HG03457 (cell line): ENCODE measurements around the gene ACSF3.

Experiments
- ATAC-seq: cut with Tn5 transposase; IDR thresholded peaks from one replicate; pipeline ENCODE4 v1.9.1; 2021; ENCODE audit warnings: moderate number of reproducible peaks; ENCODE audit not compliant: unreplicated experiment

Gene ACSF3

DNA sequence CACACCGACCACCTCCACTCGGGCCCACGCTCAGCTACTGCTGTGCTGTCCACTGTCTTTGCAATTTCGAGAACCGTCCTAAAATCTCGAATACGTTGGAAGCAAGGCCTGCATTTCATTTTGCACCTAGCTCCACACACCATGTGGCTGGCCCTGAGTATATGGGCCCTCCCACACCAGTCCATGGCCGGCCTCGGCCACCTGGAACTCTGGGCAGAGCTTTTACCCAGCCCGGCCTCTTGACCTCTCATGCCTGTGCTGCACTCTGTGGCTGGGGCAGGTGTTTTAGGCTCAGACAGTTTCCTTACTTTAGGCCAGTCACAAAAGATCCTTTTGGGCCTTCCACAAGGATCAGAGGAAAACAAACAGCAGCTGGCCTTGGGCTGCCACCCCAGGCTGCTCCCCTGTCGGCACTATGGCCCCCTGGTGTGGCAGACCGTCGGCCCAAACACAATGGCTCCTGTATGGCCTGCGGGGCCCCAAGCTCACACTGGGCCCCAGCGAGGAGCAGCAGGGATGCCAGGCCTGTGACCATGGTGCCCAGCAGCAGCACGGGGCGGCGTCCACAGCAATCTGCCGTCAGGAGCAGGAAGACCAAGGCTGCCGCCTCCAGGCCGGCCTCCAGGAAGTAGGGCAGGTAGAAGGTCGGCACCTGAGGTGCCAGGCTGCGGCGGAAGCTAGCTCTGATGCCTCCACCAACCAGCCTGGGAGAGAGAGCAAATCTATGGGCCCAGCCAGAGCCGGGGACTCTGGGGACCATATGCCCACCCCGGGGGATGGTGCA, 104.2 kb downstream of the ACSF3 start:
- no peak for ATAC-seq

GRCh38 chr16:89198417-89199240, 105.0 kb downstream of the ACSF3 start:
- no peak for ATAC-seq

- ATAC-seq: no peak
These were observed 105.8 kb downstream of the ACSF3 start for GRCh38 chr16:89199241-89200123.

GRCh38 chr16:89200124-89200849, 106.6 kb downstream of the ACSF3 start, which contains the start of gene SLC22A31:
SLC22A31 (minus strand) TSS chr16:89200537; CDS start chr16:89200501, 36 bp downstream.
- no peak for ATAC-seq

GRCh38 chr16:89200850-89201411, 107.3 kb downstream of the ACSF3 start:
- no peak for ATAC-seq

DNA sequence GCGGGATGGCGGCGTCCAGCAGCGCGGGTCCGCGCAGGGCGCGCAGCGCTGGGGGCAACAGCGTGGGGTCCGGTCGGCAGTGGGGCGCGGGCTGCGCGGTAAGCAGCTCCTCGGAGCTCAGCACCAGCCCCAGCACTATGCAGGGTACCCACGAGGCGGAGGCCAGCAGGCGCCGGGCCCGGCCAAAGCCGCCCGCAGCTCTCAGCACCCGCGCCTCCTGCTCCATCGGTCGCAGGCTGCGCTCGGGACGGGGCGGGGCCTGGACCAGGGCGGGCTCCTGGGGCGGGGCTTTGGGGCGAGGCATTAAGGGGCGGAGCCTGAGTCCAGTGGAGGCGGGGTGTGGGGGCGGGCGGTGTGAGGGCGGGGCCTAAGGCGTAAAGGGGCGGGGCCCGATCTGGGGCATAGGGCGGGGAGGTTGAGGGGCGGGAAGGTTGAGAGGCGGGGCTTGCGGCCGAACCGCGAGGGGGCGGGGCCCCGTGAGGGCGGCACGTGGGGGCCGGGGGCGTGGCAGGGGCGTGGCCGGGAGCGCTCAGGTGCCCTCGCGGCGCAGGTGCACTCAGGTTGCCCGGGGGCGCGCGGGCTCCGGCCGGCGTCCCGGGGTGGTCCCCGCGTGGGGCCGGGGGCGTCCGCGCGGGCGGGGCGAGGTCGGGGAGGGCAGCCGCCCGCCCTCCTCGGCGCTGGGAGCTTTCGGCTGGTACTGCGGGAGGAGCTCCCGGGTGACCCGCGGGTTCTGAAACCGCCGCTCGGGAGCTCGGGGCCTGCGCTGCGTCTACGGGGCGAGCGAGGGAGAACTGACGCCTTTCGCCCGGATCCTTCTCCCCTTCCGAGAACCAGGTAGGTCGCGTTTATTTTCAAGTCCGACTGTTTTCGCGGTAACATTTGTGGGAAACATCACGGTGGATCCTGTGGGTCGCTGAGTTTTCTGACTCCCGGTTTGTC, 108.1 kb downstream of the ACSF3 start:
- ATAC-seq: no peak

DNA sequence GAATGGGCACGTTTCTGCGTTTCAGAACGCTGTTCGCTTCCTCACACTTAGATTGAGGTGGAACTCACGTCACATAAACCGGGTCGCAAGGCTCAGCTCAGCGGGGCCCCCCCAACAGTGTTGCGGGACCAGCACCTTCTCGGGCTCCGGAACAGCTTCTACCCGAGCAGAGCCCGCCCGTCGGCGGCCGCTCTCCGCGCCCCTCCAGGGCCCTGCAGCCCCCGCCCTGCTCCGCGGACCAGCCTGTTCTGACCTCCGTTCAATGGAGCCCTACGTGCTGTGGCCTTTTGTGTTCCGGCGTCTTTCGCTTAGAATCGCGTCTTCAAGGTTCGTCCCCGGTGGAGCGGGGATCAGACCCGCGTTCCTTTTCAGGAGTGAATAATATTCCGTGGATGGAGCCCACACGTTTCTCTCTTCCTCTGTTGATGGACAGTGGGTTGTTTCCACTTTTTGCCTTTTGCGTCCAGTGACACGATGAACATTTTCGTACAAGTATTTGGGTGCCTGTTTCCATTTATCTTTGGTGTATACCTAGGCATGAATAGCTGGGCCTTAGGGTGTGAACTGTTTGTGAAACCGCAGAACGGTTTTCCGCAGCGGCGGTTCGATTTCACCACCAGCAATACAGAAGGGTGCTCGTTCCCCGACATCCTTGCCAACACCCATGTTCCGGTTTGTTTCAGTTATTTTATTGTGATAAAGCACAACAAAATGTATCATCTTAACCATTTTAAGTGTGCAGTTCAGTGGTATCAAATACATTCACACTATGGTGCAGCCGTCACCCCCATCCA, 109.0 kb downstream of the ACSF3 start:
- no peak for ATAC-seq
